ENCODE results near the gene NCCRP1. TPM values are rescaled to one million over a fixed set of nuclear protein-coding genes. Genes with fewer than 3 reads are reported as not detected.
"Not testable (repeated sequence)": the region's sequence is repeated elsewhere in the genome, so short reads cannot be mapped to it uniquely, and the experiment has no call there.

NCCRP1 gene
- total RNA-seq, 1 donor from 2014 or later: 9.9 TPM

GRCh38 chr19:39236527-39236926, 39.8 kb downstream of the NCCRP1 start:
- TF ChIP-seq CTCF (conservative IDR thresholded peaks at IDR 0.05; ENCODE audit: low read depth, low read length): no peak

GRCh38 chr19:39237200-39238184, 40.7 kb downstream of the NCCRP1 start:
- no peak for TF ChIP-seq CTCF (conservative IDR thresholded peaks at IDR 0.05; ENCODE audit: low read depth, low read length)
- H3K4me3 ChIP-seq (ENCODE audit: low read depth, low read length): no peak overlapping the region
- DNase-seq (ENCODE audit: low read depth): no peak

More at GRCh38 chr19:39236527-39236926, 39.8 kb downstream of the NCCRP1 start:
- no peak for DNase-seq (ENCODE audit: low read depth)
- H3K4me3 ChIP-seq (ENCODE audit: low read depth, low read length): no peak overlapping the region

GRCh38 chr19:39238209-39238608, 41.4 kb downstream of the NCCRP1 start:
- DNase-seq (ENCODE audit: low read depth): no peak
- TF ChIP-seq CTCF (conservative IDR thresholded peaks at IDR 0.05; ENCODE audit: low read depth, low read length): no peak
- H3K4me3 ChIP-seq (ENCODE audit: low read depth, low read length): no peak overlapping the region

- no peak for DNase-seq (ENCODE audit: low read depth)
- no peak for TF ChIP-seq CTCF (conservative IDR thresholded peaks at IDR 0.05; ENCODE audit: low read depth, low read length)
- no peak overlapping the region for H3K4me3 ChIP-seq (ENCODE audit: low read depth, low read length)
Measured at GRCh38 chr19:39238944-39239343, 42.2 kb downstream of the NCCRP1 start.

GRCh38 chr19:39240421-39240820, 43.7 kb downstream of the NCCRP1 start:
- DNase-seq (ENCODE audit: low read depth): no peak
- H3K4me3 ChIP-seq (ENCODE audit: low read depth, low read length): no peak overlapping the region
- TF ChIP-seq CTCF (conservative IDR thresholded peaks at IDR 0.05; ENCODE audit: low read depth, low read length): no peak

GRCh38 chr19:39243741-39244140, 47.0 kb downstream of the NCCRP1 start:
- not testable (repeated sequence) for H3K4me3 ChIP-seq (ENCODE audit: low read depth, low read length); DNase-seq (ENCODE audit: low read depth)

GRCh38 chr19:39244410-39245100, 47.8 kb downstream of the NCCRP1 start, which contains the start of gene IFNL3:
IFNL3 (minus strand) TSS chr19:39245006; CDS start chr19:39244967, 39 bp downstream.
- H3K4me3 ChIP-seq (ENCODE audit: low read depth, low read length); DNase-seq (ENCODE audit: low read depth): not testable (repeated sequence)

GRCh38 chr19:39245166-39245565, 48.4 kb downstream of the NCCRP1 start:
- not testable (repeated sequence) for H3K4me3 ChIP-seq (ENCODE audit: low read depth, low read length); DNase-seq (ENCODE audit: low read depth)

Data from epithelial cell of proximal tubule (primary cell).